Ecto neural progenitor cell (in vitro differentiated cells): Measurements from ENCODE around the gene PLEKHM2.

Source experiments
- DNase-seq: peaks from one replicate; pipeline ENCODE4 v3.0.0-alpha.2; 2018; ENCODE audit warnings: low spot score

PLEKHM2 gene

DNA sequence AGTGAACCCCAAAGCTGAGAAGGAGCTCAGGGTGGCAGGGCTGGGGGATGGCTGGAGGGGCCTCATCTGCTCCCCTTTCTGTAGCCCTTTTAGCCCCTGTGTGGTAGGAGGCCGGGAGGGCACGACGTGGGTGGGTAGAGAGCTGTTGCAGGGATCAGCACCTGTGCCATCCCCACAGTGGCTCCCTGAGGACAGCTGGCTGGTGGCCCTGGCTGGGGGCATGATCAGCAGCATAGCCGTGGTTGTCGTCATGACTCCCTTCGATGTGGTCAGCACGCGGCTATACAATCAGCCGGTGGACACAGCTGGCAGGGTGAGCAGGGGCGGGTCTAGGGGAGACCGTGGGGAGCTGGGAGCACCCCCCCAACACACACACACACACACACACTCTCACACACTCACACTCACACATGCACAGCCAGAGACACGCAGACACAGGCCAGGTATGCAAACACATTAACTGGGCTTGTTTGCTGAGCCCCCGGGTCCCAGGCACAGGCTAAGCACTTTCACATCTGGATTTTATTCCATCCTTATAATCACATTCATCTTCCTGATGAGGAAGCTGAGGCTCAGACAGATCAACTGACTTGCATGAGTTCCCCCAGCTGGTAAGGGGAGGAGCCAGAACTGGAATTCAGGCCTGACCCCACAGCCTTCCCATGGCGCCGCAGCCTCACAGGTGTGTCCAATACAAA, 54.4 kb downstream of the PLEKHM2 start:
- no peak for DNase-seq

DNA sequence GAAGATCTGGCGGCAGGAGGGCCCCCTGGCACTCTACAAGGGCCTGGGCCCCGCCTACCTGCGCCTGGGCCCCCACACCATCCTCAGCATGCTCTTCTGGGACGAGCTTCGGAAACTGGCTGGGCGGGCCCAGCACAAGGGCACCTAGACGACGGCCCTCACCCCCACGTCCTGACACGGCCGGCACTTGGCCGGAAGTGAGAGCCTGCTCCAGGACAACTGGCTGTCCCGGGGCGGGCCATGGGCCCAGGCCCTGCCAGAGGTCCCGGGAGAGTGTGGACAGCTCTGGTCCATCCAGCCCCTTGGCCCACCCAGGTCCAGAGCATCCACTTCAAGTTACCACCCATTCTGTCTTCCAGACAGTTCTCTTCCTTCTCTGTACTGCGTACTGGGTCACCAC, 55.1 kb downstream of the PLEKHM2 start:
- DNase-seq, result no peak

DNA sequence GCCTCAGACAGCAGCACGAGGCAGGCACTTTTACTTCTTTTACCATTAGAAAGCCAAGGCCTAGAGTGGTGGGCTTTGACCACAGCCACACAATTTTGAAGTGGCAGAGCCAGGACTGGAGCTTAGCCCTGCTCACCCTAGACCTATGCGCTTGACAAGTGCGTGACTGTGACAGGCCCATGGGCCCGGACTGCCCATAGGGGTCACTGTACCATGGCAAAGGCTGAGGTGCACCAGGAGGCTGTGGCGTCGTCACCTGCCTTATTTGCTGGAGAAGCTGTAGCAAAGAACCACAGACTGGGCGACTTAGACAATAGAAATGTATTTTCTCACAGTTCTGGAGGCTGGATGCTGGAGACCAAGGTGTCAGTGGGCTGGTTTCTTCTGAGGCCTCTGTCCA, 55.6 kb downstream of the PLEKHM2 start:
- no peak for DNase-seq

DNA sequence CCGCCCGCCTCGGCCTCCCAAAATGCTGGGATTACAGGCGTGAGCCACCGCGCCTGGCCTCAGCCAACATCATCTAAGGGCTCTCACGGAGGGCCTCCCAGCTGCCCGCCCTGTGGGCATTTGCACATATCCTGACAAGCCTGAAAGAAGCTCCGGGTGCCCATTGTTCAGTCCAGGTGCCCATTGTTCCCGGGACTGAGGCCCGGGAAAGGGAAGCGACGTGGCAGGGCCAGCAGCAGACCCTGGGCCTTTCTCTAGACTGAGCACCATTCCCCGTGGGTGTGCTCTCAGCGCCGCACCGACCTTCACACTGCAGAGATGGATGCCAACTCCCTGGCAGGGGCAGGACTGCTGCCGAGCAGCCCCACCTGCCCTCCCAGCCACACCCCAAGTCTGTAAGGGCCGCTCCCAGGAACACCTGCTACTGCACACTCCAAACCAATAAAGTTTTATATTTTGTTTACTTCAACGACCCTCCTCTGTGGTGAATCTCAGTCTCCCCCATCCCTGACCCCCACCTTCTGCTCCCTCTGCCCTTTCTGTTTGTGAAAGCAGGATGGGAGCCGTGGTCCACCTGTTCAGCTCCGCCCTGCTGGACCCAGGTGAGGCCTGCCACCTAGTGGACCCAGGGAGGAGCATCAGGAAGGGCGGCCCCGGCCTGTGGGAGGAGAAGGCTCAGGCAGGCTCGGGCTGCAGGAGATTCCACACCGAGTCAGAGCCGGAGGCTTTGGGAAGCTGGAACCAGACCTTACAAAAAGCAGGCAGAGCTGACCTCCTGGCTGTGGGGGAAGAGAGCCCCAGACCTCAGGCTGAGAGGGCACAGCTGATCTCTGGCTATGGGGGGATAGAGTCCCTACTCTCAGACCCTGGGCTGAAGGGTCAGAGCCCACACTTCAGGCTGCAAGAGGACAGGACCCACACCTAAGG, 57.1 kb downstream of the PLEKHM2 start:
- DNase-seq, result peak; percentile 86

DNA sequence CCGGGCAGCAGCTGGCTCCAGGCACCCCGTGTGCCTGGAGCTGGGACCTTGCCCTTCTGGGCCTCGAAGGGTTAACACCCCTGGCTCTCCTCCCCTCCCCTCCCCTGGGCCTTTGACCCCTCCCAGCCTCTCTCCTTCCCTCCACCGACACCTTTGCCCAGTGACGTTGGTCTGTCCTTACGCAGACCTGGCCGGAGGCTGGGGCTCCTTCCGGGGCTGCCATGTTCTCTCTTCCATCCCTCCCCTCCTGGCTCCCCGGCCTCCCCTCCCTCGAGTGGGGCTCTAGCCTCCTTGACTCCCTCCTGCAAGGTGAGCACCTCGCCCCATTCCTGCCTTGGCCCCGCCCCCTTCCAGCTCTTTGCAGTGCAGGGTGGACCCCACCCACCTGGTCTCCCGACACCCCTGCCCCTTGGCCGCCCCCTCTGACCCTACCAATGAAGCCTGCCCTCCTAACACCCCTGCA, 58.2 kb downstream of the PLEKHM2 start, which contains the start of gene TMEM82:
Gene TMEM82 (plus strand): TSS at position 161 of the 463 bp plus-strand sequence. CDS start 61 bp downstream, at position 222.
- no peak for DNase-seq

DNA sequence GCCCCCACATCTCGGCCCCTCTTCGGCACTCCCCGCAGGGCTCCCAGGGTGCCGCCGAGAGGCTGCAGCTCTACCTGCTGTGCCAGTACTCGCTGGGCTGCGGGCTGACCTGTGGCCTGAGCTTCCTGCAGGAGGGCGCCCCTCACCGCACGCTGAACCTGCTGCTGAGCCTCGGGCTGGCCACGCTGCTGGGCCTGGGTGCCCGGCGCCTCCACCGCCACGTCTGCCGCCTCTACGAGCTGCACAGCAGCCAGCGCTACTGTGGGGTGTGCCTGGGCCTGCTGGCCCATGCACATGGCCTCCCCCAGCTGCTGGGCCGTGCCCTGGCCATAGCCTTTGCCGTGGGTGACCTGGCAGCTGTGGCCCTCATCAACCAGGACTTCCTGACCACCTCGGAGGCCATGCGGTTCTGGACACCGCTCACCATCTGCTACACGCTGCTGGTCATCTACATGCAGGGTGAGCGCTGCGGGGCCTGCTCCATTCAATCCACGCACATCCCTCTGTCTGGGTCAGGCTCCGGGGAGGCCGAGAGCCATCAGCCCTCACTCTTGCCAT, 60.1 kb downstream of the PLEKHM2 start:
- no peak for DNase-seq

DNA sequence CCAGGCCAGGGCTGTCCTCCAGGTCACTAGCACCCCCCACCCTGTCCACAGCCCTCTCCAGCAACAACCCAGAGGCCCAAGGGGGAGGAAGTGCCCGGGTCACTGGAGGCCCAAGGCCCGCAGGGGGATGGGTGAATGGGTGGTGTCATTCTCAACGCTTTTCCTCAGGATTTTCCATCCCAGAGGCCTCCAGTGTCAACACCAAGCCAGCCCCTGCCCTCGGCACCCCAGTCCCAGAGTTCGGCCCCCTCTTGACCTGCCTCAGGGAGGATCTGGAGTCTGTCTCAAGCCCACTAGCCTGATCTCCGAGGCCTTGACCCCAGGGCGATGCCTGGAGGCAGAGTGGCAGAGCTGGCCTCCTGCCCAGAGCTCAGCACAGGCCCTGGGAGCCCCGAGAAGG, 63.3 kb downstream of the PLEKHM2 start:
- no peak for DNase-seq

DNA sequence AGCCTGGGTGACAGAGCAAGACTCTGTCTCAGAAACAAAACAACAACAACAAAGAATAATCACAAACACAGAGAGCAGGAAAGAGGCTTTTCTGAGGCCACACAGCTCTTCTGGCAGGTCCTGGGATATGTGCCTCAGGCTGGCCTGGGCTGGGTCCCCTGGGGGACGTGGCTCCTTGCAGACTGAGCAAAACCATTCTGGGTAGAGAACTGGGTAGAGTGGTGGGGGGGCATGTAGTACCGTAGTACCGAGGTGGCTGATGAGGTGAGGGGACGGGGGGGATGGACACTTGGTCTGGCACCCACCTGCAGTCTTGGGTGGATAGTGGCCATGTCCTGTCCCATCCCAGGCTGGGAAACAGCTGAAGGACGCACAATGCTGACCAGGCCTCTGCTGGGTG, 64.1 kb downstream of the PLEKHM2 start:
- DNase-seq, result no peak

DNA sequence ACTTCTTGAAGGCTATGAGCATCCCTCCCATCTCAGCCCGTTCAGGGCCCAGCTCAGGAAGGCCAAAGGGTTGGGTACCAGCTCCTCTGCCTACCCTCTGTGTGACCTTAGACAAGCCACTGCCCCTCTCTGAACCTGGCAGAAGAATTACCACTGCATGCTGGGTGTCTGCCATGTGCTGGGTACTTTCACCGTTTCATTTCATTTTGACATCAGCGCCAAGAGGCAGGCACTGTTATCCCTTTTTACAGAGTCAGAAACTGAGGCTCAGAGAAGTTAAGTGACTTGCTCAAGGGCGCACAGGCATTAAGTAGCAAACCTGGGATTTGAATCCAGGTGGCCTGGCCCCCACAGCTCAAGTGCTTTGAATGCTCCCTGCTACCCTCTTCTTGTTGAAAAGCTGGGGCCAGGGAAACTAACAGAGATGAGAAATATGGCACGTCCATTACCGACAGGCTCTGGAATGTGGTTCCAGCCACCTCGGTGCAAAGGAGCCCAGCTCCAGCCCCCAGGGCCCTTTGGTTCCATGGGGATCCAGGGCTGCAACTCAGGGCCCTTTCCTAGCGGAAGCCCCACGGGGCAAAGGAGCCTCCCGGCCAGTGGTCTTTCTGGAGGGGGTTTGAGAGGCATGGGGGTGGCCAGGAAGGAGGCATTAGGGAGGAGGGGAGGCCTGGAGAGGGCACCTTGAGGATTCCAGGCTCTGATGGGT, 64.7 kb downstream of the PLEKHM2 start:
- no peak for DNase-seq

DNA sequence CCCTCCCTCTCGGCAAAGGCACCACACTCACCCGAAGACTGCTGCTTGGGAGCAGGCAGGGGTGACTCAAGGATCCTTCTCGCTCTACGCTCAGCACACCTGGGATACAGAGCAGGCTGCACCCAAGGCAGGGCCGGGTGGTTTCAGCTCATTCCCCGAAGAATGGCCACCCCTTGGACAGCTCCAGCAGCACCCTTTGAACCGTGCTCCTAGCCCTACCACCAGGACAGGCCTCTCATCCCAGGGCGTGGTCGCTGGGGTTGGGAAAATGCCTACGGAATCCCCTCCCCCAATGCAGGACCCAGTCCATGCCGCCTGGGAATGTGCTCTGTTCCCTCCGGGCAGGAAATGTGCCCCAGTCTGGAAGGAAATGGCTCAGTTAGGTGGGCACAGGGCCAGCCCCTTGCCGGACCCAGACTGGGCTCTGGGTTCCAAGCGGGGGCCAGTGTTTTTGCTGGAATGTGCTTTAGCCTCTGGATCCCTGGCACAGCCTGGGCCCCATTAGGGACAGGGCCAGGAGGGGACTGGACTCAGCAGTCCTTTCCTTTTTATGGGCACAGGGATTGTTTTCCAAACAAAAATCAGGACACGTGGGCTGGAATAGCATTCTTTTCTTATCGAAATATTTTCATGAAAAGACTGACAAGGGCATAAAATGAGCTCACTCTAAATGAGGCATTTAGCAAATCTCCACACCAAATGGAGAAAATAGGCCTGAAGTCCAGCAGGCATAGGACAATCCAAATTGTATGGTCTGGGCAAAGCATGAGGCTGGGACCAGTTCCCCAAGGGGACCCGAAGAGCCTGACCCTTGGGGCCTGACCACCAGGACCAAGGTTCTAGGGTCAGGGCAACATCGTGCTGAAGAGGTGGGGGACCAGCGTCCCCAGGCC, 65.5 kb downstream of the PLEKHM2 start:
- no peak for DNase-seq

DNA sequence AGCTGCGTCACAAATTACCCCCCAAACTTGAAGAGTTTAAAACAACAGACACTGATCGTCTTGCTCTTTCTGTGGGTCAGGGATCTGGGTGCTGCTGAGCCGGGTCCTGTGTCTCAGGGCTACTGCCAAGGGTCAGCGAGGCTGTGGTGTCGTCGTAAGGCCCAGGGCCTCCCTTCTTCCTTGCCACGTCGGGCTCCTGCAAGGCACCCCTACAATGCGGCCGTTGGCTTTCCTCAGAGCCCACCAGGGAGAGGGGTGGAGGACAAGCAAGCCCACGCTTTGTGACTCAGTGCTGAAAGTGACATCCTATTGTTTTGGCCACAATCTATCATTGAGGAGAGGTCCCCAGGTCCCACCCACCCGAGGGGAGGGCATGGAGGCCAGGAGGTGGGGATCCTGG, 66.8 kb downstream of the PLEKHM2 start:
- no peak for DNase-seq

DNA sequence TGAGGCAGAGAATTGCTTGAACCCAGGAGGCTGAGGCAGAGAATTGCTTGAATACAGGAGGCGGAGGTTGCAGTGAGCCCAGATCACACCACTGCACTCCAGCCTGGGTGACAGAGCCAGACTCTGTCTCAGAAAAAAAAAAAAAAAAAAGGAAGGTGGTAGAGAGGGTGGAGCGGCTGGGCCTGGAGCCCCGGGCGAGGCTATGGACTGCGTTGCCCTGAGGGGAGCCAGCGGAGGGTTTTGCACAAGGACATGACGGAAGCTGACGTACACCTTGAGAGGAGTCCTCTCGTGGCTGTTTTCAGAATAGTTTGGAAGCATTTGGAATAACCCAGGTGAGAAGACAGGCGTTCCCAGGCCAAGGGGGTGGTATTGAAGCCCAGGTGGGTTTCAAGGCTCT, 67.6 kb downstream of the PLEKHM2 start:
- no peak for DNase-seq

DNA sequence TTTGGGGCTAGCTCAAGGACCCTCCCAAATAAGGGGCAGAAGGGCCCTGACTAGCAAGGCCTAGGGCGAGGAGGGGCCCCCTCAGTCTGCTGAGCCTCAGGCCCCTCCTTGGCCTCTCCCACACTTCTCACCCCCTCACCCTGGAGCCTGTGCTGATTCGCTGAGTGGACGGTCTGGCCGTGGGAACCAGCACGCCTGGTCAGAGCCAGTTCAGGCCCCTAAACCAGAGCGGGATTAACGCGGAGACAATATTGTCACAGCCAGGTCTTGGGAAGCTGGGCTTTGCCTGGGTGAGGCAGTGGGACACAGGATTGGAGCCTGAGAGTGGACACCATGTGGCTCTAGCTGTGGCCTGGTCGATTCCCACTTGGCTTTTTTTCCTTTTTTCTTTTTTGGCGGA, 69.7 kb downstream of the PLEKHM2 start:
- no peak for DNase-seq

DNA sequence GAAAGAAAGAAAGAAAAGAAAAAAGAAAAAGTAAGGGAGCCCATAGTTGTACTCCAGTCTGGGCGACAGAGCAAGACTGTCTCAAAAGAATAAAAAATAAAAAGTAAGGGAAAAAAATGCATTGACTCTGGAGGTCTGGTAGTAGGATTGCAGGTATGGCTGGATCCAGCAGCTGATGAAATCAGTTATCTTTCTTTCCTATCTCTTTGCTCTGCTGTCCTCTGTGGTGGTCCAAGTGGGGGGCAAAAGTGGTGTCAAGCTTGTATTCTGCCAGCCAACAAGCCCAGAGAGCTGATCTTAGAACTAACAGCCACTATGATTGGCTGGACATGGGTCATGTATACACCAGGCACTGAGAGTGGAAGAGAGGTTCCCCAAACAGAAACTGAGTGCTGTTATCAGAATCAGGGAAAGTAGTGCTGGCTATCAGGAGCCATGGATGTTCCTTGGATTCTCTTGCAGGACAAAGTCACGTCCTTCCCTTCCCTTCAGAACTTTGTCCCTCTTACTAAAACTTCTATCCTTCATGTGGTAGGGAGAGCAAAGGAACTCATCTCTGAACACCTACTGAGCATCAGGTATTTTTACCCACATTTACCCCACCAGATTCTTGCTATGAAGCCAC, 71.0 kb downstream of the PLEKHM2 start:
- no peak for DNase-seq

DNA sequence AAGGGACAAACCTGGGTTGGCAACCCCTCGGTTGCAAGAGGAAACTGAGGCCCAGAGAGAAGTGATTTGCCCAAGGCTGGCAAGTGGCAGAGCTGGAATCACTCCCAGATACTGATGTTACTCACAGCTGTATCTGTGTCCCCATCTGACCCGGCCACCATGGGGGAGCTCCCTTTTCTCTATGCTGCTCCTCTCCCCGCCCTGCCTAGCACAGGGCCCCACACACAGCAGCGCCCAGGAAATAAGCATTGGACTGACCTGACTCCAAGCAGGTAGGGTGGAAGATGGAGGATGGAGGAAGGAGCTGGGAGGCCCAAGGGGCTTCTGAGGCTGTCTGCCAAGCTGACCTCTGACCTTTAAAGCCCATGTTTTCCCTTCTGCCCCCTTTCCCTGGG, 71.5 kb downstream of the PLEKHM2 start:
- DNase-seq, result peak; percentile 37

DNA sequence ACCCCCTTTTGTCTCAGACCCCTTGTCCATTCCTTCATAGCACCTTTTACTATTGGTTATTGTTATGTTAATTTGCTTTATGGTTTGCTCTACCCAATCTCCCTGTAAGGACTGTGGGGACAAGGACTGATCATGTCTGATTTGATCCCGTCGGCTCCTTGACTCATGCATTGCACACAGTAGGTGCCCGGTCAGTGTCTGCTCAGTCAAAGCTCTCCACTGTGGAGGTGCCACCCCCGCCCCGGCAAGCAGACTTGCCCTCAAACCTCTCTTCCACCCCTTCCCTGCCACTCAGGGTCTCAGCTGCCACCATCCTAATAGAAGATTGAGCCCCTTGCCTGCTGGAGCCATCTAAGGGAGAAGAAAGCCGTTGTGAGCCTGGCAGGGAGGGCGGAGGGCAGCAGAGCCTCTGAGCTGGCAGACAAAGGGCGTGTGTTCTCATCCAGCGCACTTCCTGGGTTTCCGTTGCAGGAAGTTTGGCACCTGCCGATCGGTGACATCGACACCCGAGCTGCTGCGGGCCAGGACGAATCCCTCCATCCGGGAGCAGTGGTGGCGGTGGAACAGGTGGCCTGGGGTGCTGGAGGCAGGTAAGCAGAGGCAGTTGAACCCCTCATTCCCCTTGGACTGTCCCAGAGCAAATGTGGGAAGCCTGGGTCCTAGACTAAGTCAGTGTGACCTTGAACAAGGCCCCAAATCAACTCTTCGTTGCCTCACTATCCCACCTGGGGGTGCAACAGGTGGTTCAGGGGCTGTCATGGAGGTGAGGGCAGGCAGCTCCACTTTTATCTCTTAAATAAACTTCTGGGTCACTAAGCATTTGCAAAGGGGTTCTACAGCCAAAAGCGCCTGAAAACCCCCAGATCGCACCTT, 72.3 kb downstream of the PLEKHM2 start:
- peak; percentile 52 for DNase-seq

DNA sequence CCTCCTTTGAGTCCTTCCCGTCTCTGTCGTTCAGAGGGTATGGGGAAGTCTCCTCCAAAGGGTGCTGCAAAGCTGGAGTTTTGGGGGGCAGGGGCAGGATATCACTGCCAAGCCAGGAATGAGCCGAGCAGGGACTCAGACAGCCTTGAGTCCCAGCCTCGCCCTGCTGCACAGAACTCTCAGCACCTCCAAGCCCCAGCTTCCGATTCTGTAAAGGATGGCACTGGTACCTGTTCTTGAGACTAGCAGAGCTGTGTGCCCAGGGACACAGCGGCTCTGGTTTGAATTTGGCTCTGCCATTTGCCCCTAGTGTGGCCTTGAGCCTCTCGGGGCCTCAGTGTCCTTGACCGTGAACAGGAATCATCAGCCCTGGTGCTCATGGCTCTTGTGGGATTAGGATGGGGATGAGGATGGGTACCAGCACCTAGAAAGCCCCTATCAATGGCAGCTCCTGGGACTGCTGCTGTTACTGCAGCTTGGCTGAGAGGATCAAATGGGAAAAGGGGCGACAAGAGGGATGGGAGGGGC, 73.0 kb downstream of the PLEKHM2 start:
- DNase-seq, result no peak

DNA sequence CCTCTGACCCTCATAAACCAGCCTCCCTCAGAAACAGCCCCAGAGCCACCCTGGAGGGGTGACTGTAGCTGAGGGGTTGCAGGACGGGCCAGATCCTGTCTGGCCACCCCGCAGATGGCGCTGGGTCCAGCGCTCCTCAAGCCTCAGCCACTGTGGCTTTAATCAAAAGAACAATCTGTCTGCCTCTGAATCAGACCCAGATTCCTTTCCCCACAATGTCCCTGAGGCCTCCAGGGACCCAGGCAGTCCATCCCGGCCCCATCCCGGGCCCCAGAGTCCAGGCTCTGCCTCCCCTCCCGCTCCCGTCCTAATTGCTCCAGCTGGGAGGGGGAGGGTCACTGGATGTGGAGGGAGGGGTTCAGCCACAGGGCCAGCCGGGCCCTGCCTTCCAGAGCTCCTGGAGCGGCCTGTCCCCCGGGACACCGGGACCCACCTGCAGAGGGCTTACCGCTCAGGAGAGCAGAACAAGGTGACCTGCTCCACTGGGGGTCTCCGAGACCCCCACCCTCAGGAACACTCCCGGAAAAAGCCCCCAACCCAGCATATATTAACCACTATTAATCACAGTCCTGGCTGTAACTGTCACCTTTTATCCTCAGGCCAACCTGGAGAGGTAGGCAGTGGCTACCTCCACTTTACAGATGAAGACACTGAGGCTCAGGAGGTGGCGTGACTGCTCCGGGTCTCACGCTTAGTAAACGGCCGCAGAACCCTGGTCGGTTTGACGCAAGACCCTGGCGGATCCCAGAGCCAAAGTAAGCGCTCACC, 73.6 kb downstream of the PLEKHM2 start:
- peak; percentile 66 for DNase-seq
